Muscle of leg (tissue), 11 donors: ENCODE data around the gene LRRC28. TPM values are rescaled to one million over a fixed set of nuclear protein-coding genes. Genes with fewer than 3 reads are reported as not detected.

Source experiments
- DNase-seq: peaks from one replicate; pipeline ENCODE4 v3.0.0; 2013
- H3K27ac ChIP-seq: one replicate; pipeline ENCODE4 v1.5.1; 2013; ENCODE audit warnings: mild to moderate bottlenecking, low read length, control low read depth
- H3K27me3 ChIP-seq: one replicate; pipeline ENCODE4 v1.6.1; 2013; ENCODE audit warnings: low read length; ENCODE audit not compliant: control insufficient read depth, insufficient read depth
- H3K36me3 ChIP-seq: one replicate; pipeline ENCODE4 v1.6.1; 2013; ENCODE audit warnings: low read length; ENCODE audit not compliant: control insufficient read depth, insufficient read depth
- H3K4me1 ChIP-seq: one replicate; pipeline ENCODE4 v1.6.1; 2013; ENCODE audit warnings: low read length; ENCODE audit not compliant: control insufficient read depth, insufficient read depth
- H3K4me3 ChIP-seq: one replicate; pipeline ENCODE4 v1.5.1; 2013; ENCODE audit warnings: low read length, control low read depth
- H3K9me3 ChIP-seq: replicated peaks from 2 replicates; pipeline ENCODE4 v1.6.1; 2013; ENCODE audit warnings: low read depth, low read length; ENCODE audit not compliant: control insufficient read depth
- WGBS: methylation state at CpG from one replicate; pipeline ENCODE4 v1.1.5; 2013; ENCODE audit warnings: missing lambda C conversion rate; ENCODE audit not compliant: insufficient coverage; 5-methylcytosine and 5-hydroxymethylcytosine counted together
- polyA plus RNA-seq, 8 donors: library from polyadenylated mRNA; unstranded; fragments of 120-200 nt; gene quantifications; one replicate each; pipeline versions ENCODE4 v1.2.1 to v1.2.3, GENCODE V29; 2013; ENCODE audit warnings: inconsistent platforms in 1 of 8, low replicate concordance in 1 of 8; ENCODE audit not compliant: insufficient read length in 8 of 8, insufficient read depth in 1 of 8
- total RNA-seq: library from RNA; stranded (reverse); fragments of 120-200 nt; gene quantifications from one replicate; pipeline ENCODE4 v1.2.4, GENCODE V29; 2013

LRRC28 gene
- total and polyA plus RNA-seq, 9 donors, result 12.4 to 19.8 (median 17.6) TPM

GRCh38 chr15:99403597-99403996 lies 152.3 kb downstream of the LRRC28 start:
- Histone ChIP-seq H3K27ac (no peak overlapping the region), H3K9me3 (no peaks in the 10 kb centered on the region), H3K27me3 (no peaks in the 10 kb centered on the region), H3K4me3 (no peak overlapping the region), H3K36me3 (no peaks in the 10 kb centered on the region), H3K4me1 (peaks cover 28% of the 10 kb centered on the region)
- no peak for DNase-seq
- 77% methylated on average over 6 of the region's 11 CpGs for WGBS

- WGBS, result 70% methylated on average over 2 of the region's 16 CpGs
- Histone ChIP-seq H3K9me3 (no peaks in the 10 kb centered on the region), H3K27ac (no peak overlapping the region), H3K4me3 (no peak overlapping the region), H3K4me1 (peaks cover 35% of the 10 kb centered on the region), H3K36me3 (no peaks in the 10 kb centered on the region), H3K27me3 (no peaks in the 10 kb centered on the region)
- no peak for DNase-seq
These were observed 153.2 kb downstream of the LRRC28 start for GRCh38 chr15:99404454-99404853.

DNA sequence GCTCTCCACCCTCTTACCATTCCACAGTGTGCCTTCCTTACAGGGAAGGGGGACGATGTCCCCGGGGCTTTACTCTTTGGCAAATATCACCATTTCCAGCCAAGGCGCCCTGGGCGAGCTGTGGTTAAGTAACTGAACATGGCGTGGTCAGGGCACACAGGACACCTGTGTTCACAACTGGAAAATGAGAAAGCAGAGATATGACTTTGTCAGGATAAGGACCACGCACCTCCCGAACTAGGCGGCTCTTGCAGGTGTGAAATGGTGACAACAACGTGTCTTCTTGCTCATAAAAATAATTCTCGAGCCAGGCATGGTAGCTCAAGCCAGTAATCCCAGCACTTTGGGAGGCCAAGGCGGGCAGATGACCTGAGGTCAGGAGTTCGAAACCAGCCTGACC lies 154.8 kb downstream of the LRRC28 start:
- Histone ChIP-seq H3K36me3 (no peaks in the 10 kb centered on the region), H3K4me3 (no peak overlapping the region), H3K27me3 (no peaks in the 10 kb centered on the region), H3K27ac (no peak overlapping the region), H3K4me1 (peaks cover 39% of the 10 kb centered on the region), H3K9me3 (no peaks in the 10 kb centered on the region)
- DNase-seq, result no peak
- 88% methylated on average over 8 of the region's 12 CpGs for whole genome bisulfite sequencing

GRCh38 chr15:99406716-99407487 lies 155.6 kb downstream of the LRRC28 start:
- H3K27ac ChIP-seq, result no peak overlapping the region
- H3K27me3 ChIP-seq, result no peaks in the 10 kb centered on the region
- H3K4me3 ChIP-seq, result no peak overlapping the region
- DNase-seq, result no peak
- WGBS, result 94% methylated on average over 10 of the region's 17 CpGs
- H3K9me3 ChIP-seq, result no peaks in the 10 kb centered on the region
- H3K4me1 ChIP-seq, result peaks cover 39% of the 10 kb centered on the region
- H3K36me3 ChIP-seq, result no peaks in the 10 kb centered on the region

DNA sequence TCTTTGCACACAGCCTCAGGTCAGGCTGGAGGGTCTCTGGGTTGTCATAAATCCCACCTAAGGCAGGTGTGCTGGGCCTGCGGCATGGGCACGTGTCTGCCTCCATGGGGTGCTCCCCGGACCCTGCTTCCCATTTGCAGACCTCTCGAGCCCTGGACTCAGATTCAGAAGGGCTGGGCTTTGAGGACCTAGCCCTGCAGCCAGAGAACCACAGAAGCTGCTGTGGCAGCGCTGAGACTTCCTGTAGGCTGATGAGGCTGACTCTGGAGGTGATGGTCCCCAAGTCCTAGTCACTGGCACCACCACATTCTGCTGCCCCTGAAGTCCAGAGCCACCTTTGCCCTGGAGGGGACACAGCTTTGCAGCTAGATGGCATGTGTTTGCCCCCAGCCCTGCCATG lies 156.4 kb downstream of the LRRC28 start:
- 65% methylated on average over 5 of the region's 5 CpGs for WGBS
- Histone ChIP-seq H3K36me3 (no peaks in the 10 kb centered on the region), H3K27ac (no peak overlapping the region), H3K4me3 (no peak overlapping the region), H3K9me3 (no peaks in the 10 kb centered on the region), H3K4me1 (peaks cover 34% of the 10 kb centered on the region), H3K27me3 (no peaks in the 10 kb centered on the region)
- DNase-seq, result no peak

- Histone ChIP-seq H3K9me3 (no peaks in the 10 kb centered on the region), H3K4me1 (peaks cover 32% of the 10 kb centered on the region), H3K4me3 (no peak overlapping the region), H3K36me3 (no peaks in the 10 kb centered on the region), H3K27me3 (no peaks in the 10 kb centered on the region), H3K27ac (no peak overlapping the region)
- WGBS, result 0% methylated on average over 2 of the region's 12 CpGs
- DNase-seq, result peak; percentile 71
These were observed 157.2 kb downstream of the LRRC28 start for GRCh38 chr15:99408236-99409096.

DNA sequence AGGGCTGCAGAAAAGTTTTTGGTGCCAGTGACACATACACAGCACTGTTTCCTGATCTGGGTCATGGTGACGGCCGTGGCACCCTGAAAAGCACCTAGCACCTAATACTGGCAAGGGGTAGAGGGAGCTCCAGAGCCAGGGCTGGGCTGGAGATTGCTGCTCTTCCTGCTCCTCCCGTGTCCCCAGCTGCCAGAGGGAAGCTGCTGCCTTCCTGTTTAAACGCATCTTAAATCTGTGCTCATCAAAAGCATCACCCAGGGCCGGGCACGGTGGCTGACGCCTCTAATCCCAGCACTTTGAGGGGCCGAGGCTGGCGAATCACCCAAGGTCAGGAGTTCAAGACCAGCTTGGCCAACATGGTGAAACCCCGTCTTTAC lies 157.8 kb downstream of the LRRC28 start:
- Histone ChIP-seq H3K4me3 (no peak overlapping the region), H3K4me1 (peaks cover 26% of the 10 kb centered on the region), H3K36me3 (no peaks in the 10 kb centered on the region), H3K9me3 (no peaks in the 10 kb centered on the region), H3K27me3 (no peaks in the 10 kb centered on the region), H3K27ac (no peak overlapping the region)
- peak; percentile 63 for DNase-seq
- WGBS, result 22% methylated on average over 9 of the region's 10 CpGs

- WGBS, result 92% methylated on average over 4 of the region's 6 CpGs
- Histone ChIP-seq H3K4me1 (peaks cover 21% of the 10 kb centered on the region), H3K9me3 (no peaks in the 10 kb centered on the region), H3K36me3 (no peaks in the 10 kb centered on the region), H3K27me3 (no peaks in the 10 kb centered on the region), H3K27ac (no peak overlapping the region), H3K4me3 (no peak overlapping the region)
- DNase-seq, result no peak
These were observed 158.3 kb downstream of the LRRC28 start for GRCh38 chr15:99409560-99409959.

DNA sequence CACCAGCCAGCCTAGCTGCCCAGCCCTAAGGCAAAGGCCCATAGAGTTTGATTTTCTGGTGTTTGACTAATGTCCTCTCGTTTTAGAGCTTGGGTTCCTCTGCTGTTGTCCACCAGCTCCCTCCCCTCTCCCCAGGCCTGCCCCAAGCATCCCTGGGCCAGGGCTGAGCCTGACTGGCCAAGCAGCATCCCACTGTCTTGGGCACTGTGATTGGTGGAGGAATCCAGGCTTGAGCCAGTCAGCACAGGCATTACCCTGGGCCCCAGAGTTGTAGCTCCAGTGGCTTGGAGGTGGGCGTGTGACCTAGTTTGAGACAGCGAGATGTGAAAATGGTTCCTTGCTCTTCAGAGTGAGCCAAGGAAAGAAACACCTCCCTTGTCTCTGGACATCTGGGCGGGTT lies 159.2 kb downstream of the LRRC28 start:
- no peak for DNase-seq
- no peak overlapping the region for H3K27ac ChIP-seq
- no peaks in the 10 kb centered on the region for H3K27me3 ChIP-seq
- 85% methylated on average over 3 of the region's 4 CpGs for WGBS
- H3K9me3 ChIP-seq, result no peaks in the 10 kb centered on the region
- H3K4me3 ChIP-seq, result no peak overlapping the region
- H3K36me3 ChIP-seq, result no peaks in the 10 kb centered on the region
- peaks cover 26% of the 10 kb centered on the region for H3K4me1 ChIP-seq

DNA sequence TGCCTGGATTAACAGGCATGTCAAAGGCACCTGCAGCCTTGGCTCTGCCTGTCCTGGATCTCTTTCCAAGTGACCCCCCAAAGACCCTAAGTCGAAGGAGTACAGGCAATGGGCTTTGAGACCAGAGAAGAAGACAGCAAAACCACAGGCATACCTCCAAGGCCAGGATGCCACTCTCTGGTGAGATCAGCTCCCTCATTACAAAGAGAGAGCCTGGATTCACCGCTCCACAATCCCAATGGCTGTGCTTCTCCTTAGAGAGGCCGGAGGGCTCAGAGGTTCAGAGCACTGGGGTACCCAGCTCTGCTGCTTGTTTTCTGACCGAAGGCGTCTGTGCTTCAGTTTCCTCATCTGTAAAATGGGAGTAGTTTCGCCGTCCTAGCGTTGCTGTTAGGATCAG lies 160.0 kb downstream of the LRRC28 start:
- no peak overlapping the region for H3K4me3 ChIP-seq
- H3K4me1 ChIP-seq, result peaks cover 28% of the 10 kb centered on the region
- H3K27me3 ChIP-seq, result no peaks in the 10 kb centered on the region
- H3K9me3 ChIP-seq, result no peaks in the 10 kb centered on the region
- DNase-seq, result no peak
- WGBS, result 100% methylated on average over 2 of the region's 8 CpGs
- no peak overlapping the region for H3K27ac ChIP-seq
- no peaks in the 10 kb centered on the region for H3K36me3 ChIP-seq
